MM.1S (cell line): Measurements from ENCODE around the gene TBC1D5.
A peak's percentile ranks its signal among the peaks of the same experiment; 100 is the strongest.

Source experiments
- DNase-seq: peaks from one replicate; pipeline ENCODE4 v3.0.0-alpha.2; 2015
- H2AFZ ChIP-seq: fragments of 300-600 bp; sonication (generic); 2 replicates; pipeline ENCODE4 v1.6.0; 2016; ENCODE audit warnings: antibody characterized with exemption, low read length
- H3F3A ChIP-seq: fragments of 300-600 bp; sonication (generic); 2 replicates; pipeline ENCODE4 v1.6.1; 2016; ENCODE audit warnings: mild to moderate bottlenecking, antibody characterized with exemption, low read length, moderate library complexity, mixed read lengths; ENCODE audit not compliant: insufficient read depth
- H3K27ac ChIP-seq: fragments of 300-600 bp; sonication (generic); 2 replicates; pipeline ENCODE4 v1.5.1; 2016; ENCODE audit warnings: mild to moderate bottlenecking, low read length
- H3K27me3 ChIP-seq: fragments of 300-600 bp; sonication (generic); replicated peaks from 2 replicates; pipeline ENCODE4 v1.6.0; 2016; ENCODE audit warnings: low read length; ENCODE audit not compliant: insufficient read depth
- H3K36me3 ChIP-seq: fragments of 300-600 bp; sonication (generic); replicated peaks from 2 replicates; pipeline ENCODE4 v1.6.1; 2016; ENCODE audit warnings: mild to moderate bottlenecking, low read length, mixed read lengths; ENCODE audit not compliant: insufficient read depth
- H3K4me1 ChIP-seq: fragments of 300-600 bp; sonication (generic); 2 replicates; pipeline ENCODE4 v1.6.1; 2016; ENCODE audit warnings: low read length, mixed read lengths
- H3K4me2 ChIP-seq: fragments of 300-600 bp; sonication (generic); 2 replicates; pipeline ENCODE4 v1.6.0; 2016; ENCODE audit warnings: low read depth, low read length
- H3K4me3 ChIP-seq: fragments of 300-600 bp; sonication (generic); 2 replicates; pipeline ENCODE4 v1.5.1; 2016; ENCODE audit warnings: low read length, mixed read lengths
- H3K79me2 ChIP-seq: fragments of 300-600 bp; sonication (generic); 2 replicates; pipeline ENCODE4 v1.6.1; 2016; ENCODE audit warnings: mixed run types, low read length, mixed read lengths
- H3K9ac ChIP-seq: fragments of 300-600 bp; sonication (generic); 2 replicates; pipeline ENCODE4 v1.6.1; 2016; ENCODE audit warnings: low read length, mixed read lengths
- H3K9me2 ChIP-seq: fragments of 300-600 bp; sonication (generic); replicated peaks from 2 replicates; pipeline ENCODE4 v1.6.1; 2016; ENCODE audit warnings: mild to moderate bottlenecking, low read length, mixed read lengths; ENCODE audit not compliant: insufficient read depth
- H3K9me3 ChIP-seq: fragments of 300-600 bp; sonication (generic); replicated peaks from 2 replicates; pipeline ENCODE4 v1.6.1; 2016; ENCODE audit warnings: mild to moderate bottlenecking, low read length, mixed read lengths; ENCODE audit not compliant: insufficient read depth
- H4K20me1 ChIP-seq: fragments of 300-600 bp; sonication (generic); 2 replicates; pipeline ENCODE4 v1.6.1; 2016; ENCODE audit warnings: mild to moderate bottlenecking, low read length, moderate library complexity, mixed read lengths; ENCODE audit not compliant: insufficient read depth
- EZH2 ChIP-seq: fragments of 300-600 bp; sonication (generic); optimal IDR thresholded peaks from 2 replicates; pipeline ENCODE3; 2017; ENCODE audit warnings: low read depth, mild to moderate bottlenecking, antibody characterized with exemption, low read length, mixed read lengths
- EZH2phosphoT487 ChIP-seq: fragments of 300-600 bp; sonication (generic); IDR thresholded peaks from 2 replicates; pipeline ENCODE4 v1.6.1; 2018; ENCODE audit warnings: antibody characterized with exemption, low read length
- TF ChIP-seq, protein P1 (sequence below): fragments of 300-600 bp; sonication (generic); IDR thresholded peaks from 2 replicates; pipeline ENCODE4 v1.5.1; 2016; ENCODE audit warnings: antibody characterized with exemption, low read length, mixed read lengths

Gene TBC1D5

DNA sequence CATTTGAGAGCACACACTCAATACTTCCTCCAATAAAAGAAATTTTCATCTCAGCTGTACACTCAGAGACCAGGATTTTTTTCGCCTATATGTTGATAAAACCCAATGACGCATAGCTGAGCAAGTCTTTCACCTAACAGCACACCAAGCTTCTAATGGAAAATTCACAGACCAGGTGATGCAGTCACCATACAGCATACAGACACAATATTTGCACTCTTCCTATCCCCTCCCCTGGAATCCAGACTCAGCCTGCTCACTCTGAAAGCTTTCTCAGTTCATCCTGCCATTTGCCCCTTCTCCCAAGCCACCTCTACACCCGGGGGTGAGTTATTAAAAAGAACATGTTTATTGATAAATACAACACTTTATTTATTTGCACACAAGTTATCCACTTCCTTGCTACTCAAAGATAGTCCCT lies 1.7 kb downstream of the TBC1D5 start:
- DNase-seq, result peak; percentile 28
- Histone ChIP-seq H3K4me3 (peak overlapping the region; percentile 92), H3K9me2 (no peaks in the 10 kb centered on the region), H3K27ac (peak overlapping the region; percentile 95; the same call in 1 of the 2 replicates), H3K4me2 (peak overlapping the region; percentile 89), H3K27me3 (no peaks in the 10 kb centered on the region), H3K4me1 (peaks cover 25% of the 10 kb centered on the region), H3K9me3 (no peaks in the 10 kb centered on the region), H3K79me2 (peaks cover 22% of the 10 kb centered on the region), H3F3A (peaks cover 36% of the 10 kb centered on the region), H3K9ac (peak overlapping the region; percentile 92; the same call in 1 of the 2 replicates), H4K20me1 (no peaks in the 10 kb centered on the region), H2AFZ (peak overlapping the region; percentile 82; the same call in 1 of the 2 replicates), H3K36me3 (no peaks in the 10 kb centered on the region)
- TF ChIP-seq, protein P1, sequence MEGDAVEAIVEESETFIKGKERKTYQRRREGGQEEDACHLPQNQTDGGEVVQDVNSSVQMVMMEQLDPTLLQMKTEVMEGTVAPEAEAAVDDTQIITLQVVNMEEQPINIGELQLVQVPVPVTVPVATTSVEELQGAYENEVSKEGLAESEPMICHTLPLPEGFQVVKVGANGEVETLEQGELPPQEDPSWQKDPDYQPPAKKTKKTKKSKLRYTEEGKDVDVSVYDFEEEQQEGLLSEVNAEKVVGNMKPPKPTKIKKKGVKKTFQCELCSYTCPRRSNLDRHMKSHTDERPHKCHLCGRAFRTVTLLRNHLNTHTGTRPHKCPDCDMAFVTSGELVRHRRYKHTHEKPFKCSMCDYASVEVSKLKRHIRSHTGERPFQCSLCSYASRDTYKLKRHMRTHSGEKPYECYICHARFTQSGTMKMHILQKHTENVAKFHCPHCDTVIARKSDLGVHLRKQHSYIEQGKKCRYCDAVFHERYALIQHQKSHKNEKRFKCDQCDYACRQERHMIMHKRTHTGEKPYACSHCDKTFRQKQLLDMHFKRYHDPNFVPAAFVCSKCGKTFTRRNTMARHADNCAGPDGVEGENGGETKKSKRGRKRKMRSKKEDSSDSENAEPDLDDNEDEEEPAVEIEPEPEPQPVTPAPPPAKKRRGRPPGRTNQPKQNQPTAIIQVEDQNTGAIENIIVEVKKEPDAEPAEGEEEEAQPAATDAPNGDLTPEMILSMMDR, result no peak
- TF ChIP-seq EZH2phosphoT487 (no peak), EZH2 (no peak)

DNA sequence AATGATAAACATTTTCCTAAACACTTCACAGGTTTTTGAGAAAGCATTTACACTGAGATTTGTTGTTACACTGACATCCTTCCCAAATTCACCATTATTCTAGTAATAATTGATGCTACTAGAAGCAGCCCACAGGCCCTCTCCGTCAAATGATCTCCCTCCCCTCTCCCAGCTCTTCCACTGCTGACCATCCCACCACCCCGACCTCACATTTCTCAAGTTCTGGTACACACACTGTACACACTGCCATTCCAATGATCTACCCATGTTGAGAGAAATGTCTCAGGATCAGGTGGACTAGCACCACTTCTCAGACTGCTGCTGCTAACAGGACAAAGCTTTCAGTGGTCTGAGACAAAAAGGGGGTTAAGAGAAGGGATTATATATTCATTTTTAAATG lies 3.5 kb downstream of the TBC1D5 start:
- Histone ChIP-seq H3K27me3 (no peaks in the 10 kb centered on the region), H3K4me3 (no peak overlapping the region), H3K36me3 (no peaks in the 10 kb centered on the region; the same call in 1 of the 2 replicates), H3K4me1 (peaks cover 15% of the 10 kb centered on the region), H3F3A (peaks cover 36% of the 10 kb centered on the region), H3K9ac (no peak overlapping the region), H3K9me2 (no peaks in the 10 kb centered on the region), H3K9me3 (no peaks in the 10 kb centered on the region), H3K27ac (peak overlapping the region; percentile 95; the same call in 1 of the 2 replicates), H3K4me2 (peak overlapping the region; percentile 89), H4K20me1 (no peaks in the 10 kb centered on the region), H2AFZ (no peak overlapping the region), H3K79me2 (peaks cover 22% of the 10 kb centered on the region)
- TF ChIP-seq EZH2phosphoT487 (no peak), EZH2 (no peak)
- TF ChIP-seq, protein P1, result no peak
- DNase-seq, result no peak

DNA sequence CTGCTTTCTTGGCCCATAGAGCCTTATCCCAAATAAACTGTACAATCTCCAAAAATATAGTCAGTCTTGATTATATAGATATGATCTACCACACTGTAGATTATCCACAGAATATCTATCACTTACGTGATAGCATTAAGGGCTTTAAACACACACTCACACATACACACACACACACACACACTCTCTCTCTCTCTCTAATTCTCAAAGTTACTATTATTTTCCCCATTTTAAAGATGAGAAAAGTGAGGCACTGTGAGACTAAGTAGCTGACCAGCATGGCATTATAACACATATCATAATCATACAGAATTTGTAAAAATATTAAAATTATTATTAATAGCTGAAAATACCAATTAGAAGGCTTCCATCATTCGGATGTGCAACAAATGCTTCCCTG lies 4.2 kb downstream of the TBC1D5 start:
- no peak overlapping the region for H3K4me3 ChIP-seq
- H3K4me1 ChIP-seq, result peaks cover 8% of the 10 kb centered on the region
- H3K79me2 ChIP-seq, result peaks cover 22% of the 10 kb centered on the region

More for the DNA sequence above, 4.2 kb downstream of the TBC1D5 start:
- no peak overlapping the region for H3K4me2 ChIP-seq
- H3K27ac ChIP-seq, result no peak overlapping the region
- H3K9ac ChIP-seq, result no peak overlapping the region
- DNase-seq, result no peak
- H3K36me3 ChIP-seq, result no peaks in the 10 kb centered on the region; the same call in 1 of the 2 replicates
- H4K20me1 ChIP-seq, result no peaks in the 10 kb centered on the region
- TF ChIP-seq EZH2phosphoT487, result no peak
- no peak for TF ChIP-seq EZH2
- TF ChIP-seq, protein P1, result no peak
- no peaks in the 10 kb centered on the region for H3K9me2 ChIP-seq
- H3F3A ChIP-seq, result peaks cover 31% of the 10 kb centered on the region
- H3K9me3 ChIP-seq, result no peaks in the 10 kb centered on the region
- no peaks in the 10 kb centered on the region for H3K27me3 ChIP-seq
- no peak overlapping the region for H2AFZ ChIP-seq
